Measurements from ENCODE around the gene TMCC2. TPM values are rescaled to one million over a fixed set of nuclear protein-coding genes. Genes with fewer than 3 reads are reported as not detected.

The TMCC2 gene
- total and polyA plus RNA-seq, 2 of the 4 experiments (the other 2 are of a cell fraction), result 2.0 to 4.2 TPM

DNA sequence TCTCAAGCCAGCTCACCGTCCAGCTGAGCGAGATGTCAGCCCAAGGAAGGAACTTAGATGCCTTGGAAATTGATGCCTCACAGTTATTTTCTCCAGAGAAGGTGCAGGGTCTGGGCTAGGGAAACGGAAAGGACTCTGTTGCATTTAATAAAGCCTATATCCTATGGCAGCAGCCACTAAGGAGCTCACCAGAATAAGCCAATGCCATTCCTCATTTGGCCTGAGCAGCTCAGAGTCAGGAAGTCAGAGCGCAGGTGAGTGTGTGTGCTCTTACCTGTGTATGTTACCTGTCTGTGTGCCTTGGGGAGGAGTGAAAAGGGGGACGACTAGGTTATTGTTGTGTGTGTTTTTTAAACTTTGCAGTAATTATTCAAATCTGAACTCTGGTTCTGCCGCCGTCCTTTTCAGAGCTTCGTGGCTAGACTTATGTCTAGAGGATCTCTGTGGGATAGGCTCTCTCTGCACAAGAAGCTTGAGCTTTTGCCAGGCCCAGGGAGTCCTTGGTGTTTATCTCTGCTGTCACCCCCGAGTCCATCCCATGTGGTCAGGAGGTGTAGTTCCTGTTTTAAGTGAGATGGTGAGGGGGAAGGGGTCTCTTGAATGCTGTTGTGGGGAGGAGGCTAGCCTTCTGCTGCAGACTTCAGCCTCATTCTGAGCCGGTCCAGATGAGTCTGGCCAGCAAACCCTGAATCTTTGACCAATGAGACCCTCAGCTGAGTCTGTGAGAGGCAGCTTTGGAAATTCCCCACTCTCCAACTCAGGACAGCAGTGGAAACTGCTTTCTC is 2.4 kb downstream of the TMCC2 start:
- H3K56ac ChIP-seq (ENCODE audit: extremely low read depth, insufficient read depth, low read length), result no peak overlapping the region
- no peaks in the 10 kb centered on the region; the same call in 1 of the 2 replicates for H4K20me1 ChIP-seq (ENCODE audit: insufficient read depth, low read length)
- no peak overlapping the region for H3K4ac ChIP-seq (ENCODE audit: low read depth, low read length)
- H3K9me1 ChIP-seq (ENCODE audit: insufficient read depth, low read length), result peaks cover 8% of the 10 kb centered on the region; the same call in 1 of the 2 replicates
- no peak overlapping the region for H3K27ac ChIP-seq (ENCODE audit: insufficient read depth, low read length)
- ATAC-seq (ENCODE audit: low read depth) (no peak), DNase-seq (no peak)
- no peaks in the 10 kb centered on the region; a peak in 1 of 4 replicates for H3K79me1 ChIP-seq (ENCODE audit: low read depth in 1 of 2, low read length in 2 of 2)
- intact Hi-C loops (cut with micrococcal nuclease) (loop anchor here (2.0 to 5.0 kb wide), 2 partner anchors 27 to 88 kb away; no protein-coding TSS in a partner anchor), dilution Hi-C loops (cut with HindIII; ENCODE audit: low sequenced_read_pairs, unreplicated experiment) (no loop called here), in situ Hi-C loops (cut with MboI; ENCODE audit: low sequenced_read_pairs) (no loop called here)
- H3K36me3 ChIP-seq (ENCODE audit: control insufficient read depth, insufficient read depth, low read length), result no peaks in the 10 kb centered on the region
- no peak overlapping the region for H2AFZ ChIP-seq (replicated peaks; ENCODE audit: low read length, poor library complexity)
- no peaks in the 10 kb centered on the region for H3K27me3 ChIP-seq (ENCODE audit: control insufficient read depth, insufficient read depth, low read length)
- H4K5ac ChIP-seq (ENCODE audit: low read depth, low read length), result no peak overlapping the region
- H3K4me2 ChIP-seq (ENCODE audit: low read depth, low read length), result peak overlapping the region; percentile 17; the same call in 1 of the 2 replicates
- ChIA-PET CTCF (interaction anchor here (0.8 to 2.9 kb wide), 6 partner anchors 16 to 96 kb away, joined by 3 to 29 read pairs (median 6); no protein-coding TSS in a partner anchor), POLR2A (ENCODE audit: unreplicated experiment) (interaction anchor here (0.6 kb wide), 1 partner anchor 14 kb away, joined by 3 read pairs; no protein-coding TSS in a partner anchor)
- TF ChIP-seq MXI1 (IDR thresholded peaks at IDR 0.05; ENCODE audit: borderline replicate concordance, low read depth, low read length), result no peak
- no peak for TF ChIP-seq NFE2L2 (IDR thresholded peaks at IDR 0.05; ENCODE audit: low read depth, low read length)
- TF ChIP-seq RFX5 (IDR thresholded peaks at IDR 0.05; ENCODE audit: low read depth, low read length), result no peak
- TF ChIP-seq, protein P1, sequence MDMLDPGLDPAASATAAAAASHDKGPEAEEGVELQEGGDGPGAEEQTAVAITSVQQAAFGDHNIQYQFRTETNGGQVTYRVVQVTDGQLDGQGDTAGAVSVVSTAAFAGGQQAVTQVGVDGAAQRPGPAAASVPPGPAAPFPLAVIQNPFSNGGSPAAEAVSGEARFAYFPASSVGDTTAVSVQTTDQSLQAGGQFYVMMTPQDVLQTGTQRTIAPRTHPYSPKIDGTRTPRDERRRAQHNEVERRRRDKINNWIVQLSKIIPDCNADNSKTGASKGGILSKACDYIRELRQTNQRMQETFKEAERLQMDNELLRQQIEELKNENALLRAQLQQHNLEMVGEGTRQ (IDR thresholded peaks at IDR 0.05; ENCODE audit: low read depth, low read length), result no peak
- TF ChIP-seq CHD1 (IDR thresholded peaks at IDR 0.05; ENCODE audit: low read depth, low read length), result no peak
- no peak for TF ChIP-seq POLR2A (IDR thresholded peaks at IDR 0.05; ENCODE audit: low read depth, low read length)
- TF ChIP-seq BHLHE40 (IDR thresholded peaks at IDR 0.05; ENCODE audit: low read depth, low read length), result no peak
- no peak for TF ChIP-seq CEBPB (IDR thresholded peaks at IDR 0.05; ENCODE audit: low read depth, low read length)
- no peak for TF ChIP-seq MAZ (IDR thresholded peaks at IDR 0.05; ENCODE audit: borderline replicate concordance, low read depth, low read length)
- H4K8ac ChIP-seq (ENCODE audit: low read depth in 2 of 2, low read length in 2 of 2), result no peak overlapping the region
- H4K91ac ChIP-seq (ENCODE audit: insufficient read depth, low read depth, low read length), result no peak overlapping the region
- no peak overlapping the region for H2BK5ac ChIP-seq (ENCODE audit: low read depth, low read length, poor library complexity, severe bottlenecking)
- peaks cover 14% of the 10 kb centered on the region for H3K4me1 ChIP-seq (ENCODE audit: control insufficient read depth, insufficient read depth, low read length)
- no peaks in the 10 kb centered on the region for H3K9me3 ChIP-seq (ENCODE audit: control insufficient read depth, insufficient read depth, low read length)
- no peak overlapping the region for H3K4me3 ChIP-seq (ENCODE audit: insufficient read depth, low read depth, low read length)
- H3K9ac ChIP-seq (ENCODE audit: low read depth, low read length), result no peak overlapping the region
- H2BK120ac ChIP-seq (ENCODE audit: low read depth, low read length), result no peak overlapping the region
- H2AK5ac ChIP-seq (ENCODE audit: low read depth, low read length), result no peak overlapping the region
- no peak overlapping the region for H2BK15ac ChIP-seq (ENCODE audit: low read depth, low read length)
- no peak overlapping the region for H2BK20ac ChIP-seq (ENCODE audit: low read depth, low read length)
- no TSS peak for BruUV-seq (replicated peaks)
- H3K23ac ChIP-seq (ENCODE audit: low read depth, low read length), result no peak overlapping the region
- H2AK9ac ChIP-seq (replicated peaks; ENCODE audit: low read depth, low read length, poor library complexity), result no peak overlapping the region
- no peak overlapping the region for H3K14ac ChIP-seq (replicated peaks; ENCODE audit: low read depth, low read length)
- WGBS, 2 experiments (ENCODE audit: extremely low coverage in 2 of 2, insufficient read length in 1 of 2), result 47% methylated on average over 4 of the region's 10 CpGs; no CpG with 5 or more reads in 1 of the 2 experiments
- no peak overlapping the region for H3K18ac ChIP-seq (ENCODE audit: low read depth, low read length)
